ENCODE data around the gene FAIM. TPM values are rescaled to one million over a fixed set of nuclear protein-coding genes. Genes with fewer than 3 reads are reported as not detected.

The FAIM gene
- total and polyA plus RNA-seq, 9 donors: 11.3 to 15.2 (median 13.7) TPM

GRCh38 chr3:138638641-138639040 lies 30.1 kb downstream of the FAIM start:
- Histone ChIP-seq H3K27ac (ENCODE audit: low read length) (no peak overlapping the region), H3K36me3 (ENCODE audit: control insufficient read depth, insufficient read depth, low read length) (peaks cover 3% of the 10 kb centered on the region), H3K27me3 (ENCODE audit: control insufficient read depth, insufficient read depth, low read length) (no peaks in the 10 kb centered on the region), H3K9me3 (replicated peaks; ENCODE audit: control insufficient read depth, low read depth, low read length) (peaks cover 5% of the 10 kb centered on the region), H3K4me1 (ENCODE audit: control insufficient read depth, insufficient read depth, low read length) (no peaks in the 10 kb centered on the region), H3K4me3 (ENCODE audit: low read length) (no peak overlapping the region)
- DNase-seq: peak; percentile 77
- no CpG with 5 or more reads among the region's 2 CpGs for WGBS (ENCODE audit: insufficient coverage)

GRCh38 chr3:138640537-138640936 lies 32.0 kb downstream of the FAIM start:
- Histone ChIP-seq H3K36me3 (ENCODE audit: control insufficient read depth, insufficient read depth, low read length) (no peaks in the 10 kb centered on the region), H3K4me3 (ENCODE audit: low read length) (no peak overlapping the region), H3K4me1 (ENCODE audit: control insufficient read depth, insufficient read depth, low read length) (no peaks in the 10 kb centered on the region), H3K27ac (ENCODE audit: low read length) (no peak overlapping the region), H3K9me3 (replicated peaks; ENCODE audit: control insufficient read depth, low read depth, low read length) (peaks cover 5% of the 10 kb centered on the region), H3K27me3 (ENCODE audit: control insufficient read depth, insufficient read depth, low read length) (no peaks in the 10 kb centered on the region)
- 100% methylated on average over 1 of the region's 4 CpGs for WGBS (ENCODE audit: insufficient coverage)
- DNase-seq: no peak

- DNase-seq: no peak
- no CpG with 5 or more reads among the region's 4 CpGs for WGBS (ENCODE audit: insufficient coverage)
- Histone ChIP-seq H3K36me3 (ENCODE audit: control insufficient read depth, insufficient read depth, low read length) (no peaks in the 10 kb centered on the region), H3K4me3 (ENCODE audit: low read length) (no peak overlapping the region), H3K4me1 (ENCODE audit: control insufficient read depth, insufficient read depth, low read length) (no peaks in the 10 kb centered on the region), H3K9me3 (replicated peaks; ENCODE audit: control insufficient read depth, low read depth, low read length) (peaks cover 10% of the 10 kb centered on the region), H3K27me3 (ENCODE audit: control insufficient read depth, insufficient read depth, low read length) (no peaks in the 10 kb centered on the region), H3K27ac (ENCODE audit: low read length) (no peak overlapping the region)
Observed at GRCh38 chr3:138642226-138642926, 33.8 kb downstream of the FAIM start.

- H3K9me3 ChIP-seq (replicated peaks; ENCODE audit: control insufficient read depth, low read depth, low read length): peaks cover 10% of the 10 kb centered on the region
- no CpG with 5 or more reads among the region's 1 CpG for WGBS (ENCODE audit: insufficient coverage)
- H3K36me3 ChIP-seq (ENCODE audit: control insufficient read depth, insufficient read depth, low read length): no peaks in the 10 kb centered on the region
Observed at GRCh38 chr3:138642927-138643253, 34.3 kb downstream of the FAIM start.

GRCh38 chr3:138646008-138646407 lies 37.4 kb downstream of the FAIM start:
- Histone ChIP-seq H3K36me3 (ENCODE audit: control insufficient read depth, insufficient read depth, low read length) (peaks cover 13% of the 10 kb centered on the region), H3K4me1 (ENCODE audit: control insufficient read depth, insufficient read depth, low read length) (no peaks in the 10 kb centered on the region), H3K27ac (ENCODE audit: low read length) (no peak overlapping the region), H3K27me3 (ENCODE audit: control insufficient read depth, insufficient read depth, low read length) (no peaks in the 10 kb centered on the region), H3K9me3 (replicated peaks; ENCODE audit: control insufficient read depth, low read depth, low read length) (peaks cover 13% of the 10 kb centered on the region), H3K4me3 (ENCODE audit: low read length) (no peak overlapping the region)
- no peak for DNase-seq

More at GRCh38 chr3:138642927-138643253, 34.3 kb downstream of the FAIM start:
- DNase-seq: no peak
- Histone ChIP-seq H3K4me3 (ENCODE audit: low read length) (no peak overlapping the region), H3K4me1 (ENCODE audit: control insufficient read depth, insufficient read depth, low read length) (no peaks in the 10 kb centered on the region), H3K27me3 (ENCODE audit: control insufficient read depth, insufficient read depth, low read length) (no peaks in the 10 kb centered on the region), H3K27ac (ENCODE audit: low read length) (no peak overlapping the region)

- Histone ChIP-seq H3K9me3 (replicated peaks; ENCODE audit: control insufficient read depth, low read depth, low read length) (peaks cover 13% of the 10 kb centered on the region), H3K4me3 (ENCODE audit: low read length) (no peak overlapping the region), H3K4me1 (ENCODE audit: control insufficient read depth, insufficient read depth, low read length) (no peaks in the 10 kb centered on the region), H3K36me3 (ENCODE audit: control insufficient read depth, insufficient read depth, low read length) (peaks cover 14% of the 10 kb centered on the region), H3K27ac (ENCODE audit: low read length) (no peak overlapping the region), H3K27me3 (ENCODE audit: control insufficient read depth, insufficient read depth, low read length) (no peaks in the 10 kb centered on the region)
- no peak for DNase-seq
Observed at GRCh38 chr3:138646513-138646912, 37.9 kb downstream of the FAIM start.

- no peak for DNase-seq
- H3K9me3 ChIP-seq (replicated peaks; ENCODE audit: control insufficient read depth, low read depth, low read length): peaks cover 8% of the 10 kb centered on the region
- H3K36me3 ChIP-seq (ENCODE audit: control insufficient read depth, insufficient read depth, low read length): peaks cover 18% of the 10 kb centered on the region
- no peak overlapping the region for H3K27ac ChIP-seq (ENCODE audit: low read length)
- no peak overlapping the region for H3K4me3 ChIP-seq (ENCODE audit: low read length)
- no peaks in the 10 kb centered on the region for H3K4me1 ChIP-seq (ENCODE audit: control insufficient read depth, insufficient read depth, low read length)
- H3K27me3 ChIP-seq (ENCODE audit: control insufficient read depth, insufficient read depth, low read length): no peaks in the 10 kb centered on the region
- 100% methylated on average over 5 of the region's 5 CpGs for WGBS (ENCODE audit: insufficient coverage)
Observed at GRCh38 chr3:138649134-138649533, 40.6 kb downstream of the FAIM start.

- no peak for DNase-seq
- H3K27ac ChIP-seq (ENCODE audit: low read length): no peak overlapping the region
- peaks cover 24% of the 10 kb centered on the region for H3K36me3 ChIP-seq (ENCODE audit: control insufficient read depth, insufficient read depth, low read length)
- H3K27me3 ChIP-seq (ENCODE audit: control insufficient read depth, insufficient read depth, low read length): no peaks in the 10 kb centered on the region
- H3K4me3 ChIP-seq (ENCODE audit: low read length): no peak overlapping the region
- H3K4me1 ChIP-seq (ENCODE audit: control insufficient read depth, insufficient read depth, low read length): no peaks in the 10 kb centered on the region
- H3K9me3 ChIP-seq (replicated peaks; ENCODE audit: control insufficient read depth, low read depth, low read length): peaks cover 3% of the 10 kb centered on the region
Observed at GRCh38 chr3:138653567-138653966, 45.0 kb downstream of the FAIM start.

GRCh38 chr3:138657508-138657907 lies 48.9 kb downstream of the FAIM start:
- Histone ChIP-seq H3K36me3 (ENCODE audit: control insufficient read depth, insufficient read depth, low read length) (peaks cover 9% of the 10 kb centered on the region), H3K27me3 (ENCODE audit: control insufficient read depth, insufficient read depth, low read length) (no peaks in the 10 kb centered on the region), H3K9me3 (replicated peaks; ENCODE audit: control insufficient read depth, low read depth, low read length) (no peaks in the 10 kb centered on the region), H3K27ac (ENCODE audit: low read length) (no peak overlapping the region), H3K4me1 (ENCODE audit: control insufficient read depth, insufficient read depth, low read length) (no peaks in the 10 kb centered on the region), H3K4me3 (ENCODE audit: low read length) (no peak overlapping the region)
- WGBS (ENCODE audit: insufficient coverage): 100% methylated on average over 1 of the region's 2 CpGs
- DNase-seq: no peak

GRCh38 chr3:138668107-138668506 lies 59.5 kb downstream of the FAIM start:
- Histone ChIP-seq H3K27me3 (ENCODE audit: control insufficient read depth, insufficient read depth, low read length) (no peaks in the 10 kb centered on the region), H3K4me1 (ENCODE audit: control insufficient read depth, insufficient read depth, low read length) (no peaks in the 10 kb centered on the region), H3K27ac (ENCODE audit: low read length) (no peak overlapping the region), H3K9me3 (replicated peaks; ENCODE audit: control insufficient read depth, low read depth, low read length) (no peaks in the 10 kb centered on the region), H3K4me3 (ENCODE audit: low read length) (no peak overlapping the region), H3K36me3 (ENCODE audit: control insufficient read depth, insufficient read depth, low read length) (peaks cover 7% of the 10 kb centered on the region)
- WGBS (ENCODE audit: insufficient coverage): no CpG with 5 or more reads among the region's 1 CpG
- no peak for DNase-seq

GRCh38 chr3:138670407-138670806 lies 61.8 kb downstream of the FAIM start:
- Histone ChIP-seq H3K9me3 (replicated peaks; ENCODE audit: control insufficient read depth, low read depth, low read length) (no peaks in the 10 kb centered on the region), H3K27ac (ENCODE audit: low read length) (no peak overlapping the region), H3K4me3 (ENCODE audit: low read length) (no peak overlapping the region), H3K4me1 (ENCODE audit: control insufficient read depth, insufficient read depth, low read length) (no peaks in the 10 kb centered on the region), H3K27me3 (ENCODE audit: control insufficient read depth, insufficient read depth, low read length) (no peaks in the 10 kb centered on the region), H3K36me3 (ENCODE audit: control insufficient read depth, insufficient read depth, low read length) (peaks cover 2% of the 10 kb centered on the region)
- no peak for DNase-seq
